Activated CD4-positive, alpha-beta T cell treated with anti-CD3 and anti-CD28 coated beads, Interleukin-10, Interleukin-2, amounts not matched to agents 100 ng/mL and 50 ng/mL, durations not matched to agents 16 hours and 8 hours (primary cell): ENCODE results near the gene PPIA.
"Not testable (repeated sequence)": the region's sequence is repeated elsewhere in the genome, so short reads cannot be mapped to it uniquely, and the experiment has no call there.

Source experiments
- DNase-seq: peaks from one replicate; pipeline ENCODE4 v3.0.0-alpha.2; 2020

Gene PPIA

GRCh38 chr7:44791278-44792219, 4.9 kb upstream of the PPIA start:
- DNase-seq: no peak

DNA sequence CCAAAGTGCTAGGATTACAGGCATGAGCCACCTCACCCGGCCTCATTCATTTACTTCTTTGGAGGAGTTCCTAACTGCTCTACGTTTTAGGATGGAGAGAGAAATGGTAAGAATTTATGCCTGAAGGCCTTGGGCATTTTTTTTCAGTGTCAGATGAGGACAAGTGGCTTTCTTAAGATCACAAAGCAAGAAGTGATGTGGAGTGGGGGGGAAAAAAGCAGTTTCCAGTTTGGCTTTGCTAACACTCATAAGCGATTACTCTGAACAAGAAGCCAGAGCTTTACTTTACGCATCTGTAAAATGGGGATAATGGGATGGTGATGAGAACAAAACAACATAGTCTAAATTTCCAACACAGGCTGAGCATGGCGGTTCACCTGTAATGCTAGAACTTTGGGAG, 2.6 kb upstream of the PPIA start:
- no peak for DNase-seq

DNA sequence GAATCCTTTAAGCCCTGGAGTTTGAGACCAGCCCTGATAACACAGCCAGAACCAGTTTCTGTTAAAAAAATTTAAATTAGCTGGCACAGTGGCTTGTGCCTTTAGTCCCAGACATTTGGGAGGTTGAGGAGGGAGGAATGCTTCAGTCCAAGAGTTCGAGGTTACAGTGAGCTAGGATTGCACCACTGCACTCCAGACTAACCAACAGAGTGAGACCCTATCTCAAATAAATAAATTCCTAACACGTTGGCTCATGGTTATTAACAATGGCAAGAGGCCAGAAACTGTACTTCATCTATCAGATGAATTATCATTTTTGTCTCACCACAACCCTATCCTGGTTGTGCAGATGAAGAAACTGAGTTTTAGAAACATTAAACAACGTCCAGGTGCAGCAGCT, 2.1 kb upstream of the PPIA start:
- no peak for DNase-seq

DNA sequence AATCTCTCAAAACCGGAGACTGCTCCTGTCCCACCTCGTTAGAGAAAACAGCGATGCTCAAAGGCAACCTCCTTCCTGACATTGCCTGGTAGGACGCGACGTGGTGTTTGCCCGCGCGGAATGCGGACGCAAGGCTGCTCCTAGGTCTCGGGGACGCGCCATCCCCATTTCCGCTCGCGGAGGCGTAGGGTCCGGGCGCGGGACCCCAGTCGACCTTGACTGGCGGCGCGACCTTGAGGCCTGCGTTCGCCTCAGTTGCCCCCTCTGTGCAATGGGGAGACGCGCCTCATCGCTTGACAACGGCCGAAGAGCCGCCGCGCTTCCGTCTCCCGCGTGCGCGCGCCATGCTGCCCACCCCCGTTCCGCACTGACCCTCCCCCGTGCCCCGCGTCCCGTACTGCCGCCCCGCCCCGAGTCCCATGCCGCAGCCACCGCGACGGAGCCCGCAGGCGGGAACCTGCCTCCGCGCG, 412 bp upstream of the PPIA start:
- no peak for DNase-seq

DNA sequence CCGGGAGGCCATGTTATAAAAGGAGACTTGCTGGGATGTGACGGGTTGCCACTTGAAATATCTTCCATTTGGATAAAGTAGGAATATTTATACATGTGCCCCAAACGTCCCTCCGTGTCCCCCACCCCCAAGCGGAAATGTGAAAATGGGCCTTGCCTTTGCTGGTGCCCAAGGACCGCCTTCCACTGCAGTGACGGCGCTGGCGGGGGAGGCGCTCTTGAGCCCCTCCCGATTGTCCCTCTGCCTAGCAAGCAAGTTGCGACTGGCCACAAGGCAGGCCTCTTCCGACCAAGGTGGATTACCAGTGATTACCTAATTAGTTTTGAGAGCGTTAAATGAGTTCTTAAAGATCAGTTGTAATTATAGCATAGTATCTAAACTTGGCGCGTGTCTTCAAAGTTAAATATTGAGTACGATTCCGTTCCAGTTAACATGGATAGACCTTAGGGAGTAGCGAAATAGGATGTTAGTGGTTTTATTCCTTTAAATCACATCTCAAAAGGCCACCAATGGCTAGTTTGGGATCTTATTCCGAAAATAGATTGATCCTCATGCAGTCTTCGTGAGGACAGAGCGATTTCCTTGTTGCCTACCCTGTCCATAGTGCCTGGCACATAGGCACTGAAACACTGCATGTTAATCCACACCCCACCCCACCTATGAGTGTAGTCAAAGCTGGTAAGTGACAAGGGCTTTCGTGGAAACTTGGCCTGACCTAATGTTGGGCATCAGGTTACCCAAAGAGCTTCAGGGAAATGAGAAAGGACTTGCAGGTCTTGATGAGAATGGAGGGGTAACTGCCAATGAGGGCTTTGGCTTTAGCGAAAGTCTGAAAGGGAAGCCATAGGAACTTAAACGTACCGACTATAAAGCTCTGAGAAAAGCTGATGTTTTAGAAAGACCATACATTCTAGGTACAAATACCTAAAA, 1.1 kb downstream of the PPIA start:
- peak; percentile 92 for DNase-seq

GRCh38 chr7:44798649-44799305, 2.3 kb downstream of the PPIA start:
- DNase-seq: no peak

DNA sequence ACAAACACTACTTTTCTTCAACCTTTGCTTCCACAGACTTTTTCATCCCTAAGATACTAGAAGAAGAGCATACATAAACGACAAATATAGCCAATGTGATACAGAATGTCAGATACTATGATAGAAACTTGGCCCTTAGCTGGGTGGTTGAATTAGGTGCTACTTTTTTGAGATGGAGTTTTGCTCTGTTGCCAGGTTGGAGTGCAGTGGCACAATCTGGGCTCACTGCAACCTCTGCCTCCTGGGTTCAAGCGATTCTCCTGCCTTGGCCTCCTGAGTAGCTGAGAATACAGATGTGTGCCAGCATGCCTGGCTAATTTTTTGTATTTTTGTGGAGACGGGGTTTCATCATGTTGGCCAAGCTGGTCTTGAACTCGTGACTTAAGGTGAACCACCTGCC, 3.5 kb downstream of the PPIA start:
- no peak for DNase-seq

- DNase-seq: peak; percentile 15
Observed at GRCh38 chr7:44801890-44802289, 5.4 kb downstream of the PPIA start.

GRCh38 chr7:44802418-44803025, 6.0 kb downstream of the PPIA start:
- no peak for DNase-seq

- DNase-seq: peak; percentile 38
Observed at GRCh38 chr7:44803828-44804519, 7.5 kb downstream of the PPIA start.

DNA sequence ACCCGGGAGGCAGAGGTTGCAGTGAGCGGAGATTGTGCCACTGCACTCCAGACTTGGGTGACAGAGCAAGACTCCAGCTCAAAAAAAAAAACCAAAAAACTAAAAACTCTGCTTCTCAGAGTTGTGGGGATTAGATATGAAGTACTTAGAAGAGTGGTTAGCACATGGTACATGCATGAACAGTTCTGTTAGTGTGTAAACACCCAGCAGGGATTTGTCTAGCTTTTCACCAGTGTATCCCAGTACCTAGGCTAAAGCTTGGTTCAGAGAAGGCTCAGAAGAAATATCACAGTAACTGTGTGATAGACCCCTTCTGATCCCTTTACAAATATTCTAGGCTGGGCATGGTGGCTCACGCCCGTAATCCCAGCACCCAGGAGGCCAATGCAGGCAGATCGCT, 9.5 kb downstream of the PPIA start:
- no peak for DNase-seq

GRCh38 chr7:44808914-44809393, 12.5 kb downstream of the PPIA start:
- no peak for DNase-seq

- DNase-seq: peak; percentile 23
Observed at GRCh38 chr7:44811093-44811492, 14.6 kb downstream of the PPIA start.

GRCh38 chr7:44811571-44811970, 15.1 kb downstream of the PPIA start:
- no peak for DNase-seq

GRCh38 chr7:44814919-44815318, 18.4 kb downstream of the PPIA start:
- no peak for DNase-seq

DNA sequence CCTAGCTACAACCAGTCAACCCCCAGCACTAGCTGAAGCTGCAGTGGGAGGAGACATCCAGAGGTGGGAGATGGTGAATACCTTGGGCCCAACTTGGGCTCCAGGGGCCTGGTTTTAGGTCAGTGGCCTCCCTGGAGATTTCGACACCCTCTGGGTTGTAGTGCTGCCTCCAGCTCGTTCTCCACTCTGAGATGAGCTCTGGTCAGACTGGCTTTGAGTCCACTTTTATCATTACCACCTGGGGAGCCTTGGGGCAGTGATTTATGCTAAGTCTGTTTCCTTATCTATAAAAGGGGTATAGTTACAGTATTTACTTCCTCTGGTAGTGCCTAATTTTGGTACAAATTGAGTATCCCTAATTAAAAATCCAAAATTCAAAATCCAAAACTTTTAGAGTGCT, 22.8 kb downstream of the PPIA start:
- DNase-seq: no peak

- DNase-seq: no peak
Observed at GRCh38 chr7:44823255-44823781, 26.8 kb downstream of the PPIA start.

DNA sequence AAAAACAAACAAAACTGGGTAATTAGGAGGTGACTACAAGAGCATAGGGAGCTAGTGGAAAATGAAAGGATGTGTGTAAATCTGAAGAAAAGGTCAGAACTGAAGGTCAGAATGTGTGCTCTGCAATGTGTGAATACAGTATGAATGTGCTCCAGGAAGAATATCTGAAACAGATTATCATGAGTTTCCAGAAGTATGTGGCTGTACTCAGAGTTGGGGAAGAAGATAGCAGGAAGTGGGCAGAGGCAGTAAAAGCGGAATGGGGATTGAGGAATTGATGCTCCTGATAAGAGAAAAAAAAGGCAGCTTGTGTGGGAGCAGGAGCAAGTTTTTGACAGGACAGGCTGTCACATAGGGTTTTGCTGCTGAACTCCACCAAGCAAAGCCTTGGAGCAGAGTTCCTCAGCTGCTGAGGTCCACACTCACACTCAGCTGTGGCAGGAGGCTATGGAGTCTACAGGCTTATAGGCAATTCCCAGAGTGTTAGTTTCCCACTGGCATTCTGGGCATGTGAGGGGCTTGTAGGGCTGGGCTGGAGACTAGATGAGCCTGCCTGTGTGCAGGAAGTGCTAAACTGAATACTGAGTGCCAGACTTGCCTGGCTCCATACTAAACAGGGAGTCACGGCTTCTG, 28.5 kb downstream of the PPIA start:
- DNase-seq: no peak

DNA sequence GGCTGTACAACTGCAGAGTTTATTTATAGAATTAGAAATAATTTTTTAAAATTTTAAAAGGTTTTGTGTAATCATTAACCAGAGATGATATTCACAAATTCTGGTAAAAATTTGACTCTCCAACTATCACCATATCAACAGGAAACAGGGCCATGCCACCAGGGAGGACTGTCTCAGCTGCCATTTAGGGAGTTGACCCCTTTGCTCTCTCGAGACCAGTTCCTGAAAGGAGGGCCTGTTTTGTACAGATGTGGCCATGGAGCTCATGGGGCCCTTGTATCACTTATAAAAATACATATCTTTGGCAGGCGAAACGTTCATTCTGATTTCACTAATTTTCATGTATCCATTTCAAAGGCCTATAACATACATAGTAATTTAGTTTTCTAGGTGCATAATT, 31.1 kb downstream of the PPIA start:
- DNase-seq: no peak

DNA sequence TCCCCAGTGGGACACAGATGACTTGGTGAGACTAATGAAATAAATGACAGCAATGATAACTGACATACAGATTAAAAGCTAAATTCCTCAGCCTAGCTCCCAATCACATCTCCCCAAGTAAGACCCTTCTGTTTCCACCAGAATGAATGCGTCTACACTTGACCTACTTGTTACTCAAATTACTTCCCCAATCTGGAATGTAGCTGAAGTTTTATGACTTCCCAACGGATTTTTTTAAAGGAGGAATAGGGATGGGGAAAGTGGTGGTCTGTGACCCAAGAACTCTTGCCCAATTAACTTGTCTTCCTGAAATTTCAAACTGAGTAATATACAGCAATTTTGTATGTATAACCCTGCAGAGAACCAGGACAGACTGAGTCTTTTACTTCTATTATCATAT, 42.3 kb downstream of the PPIA start:
- DNase-seq: no peak

GRCh38 chr7:44842675-44843074, 46.2 kb downstream of the PPIA start:
- not testable (repeated sequence) for DNase-seq
